Measurements from ENCODE around the gene GALNTL6. TPM values are rescaled to one million over a fixed set of nuclear protein-coding genes. Genes with fewer than 3 reads are reported as not detected.

Gene GALNTL6
- total and polyA plus RNA-seq, 2 experiments from 2014 or later: 0.38 to 0.40 TPM

DNA sequence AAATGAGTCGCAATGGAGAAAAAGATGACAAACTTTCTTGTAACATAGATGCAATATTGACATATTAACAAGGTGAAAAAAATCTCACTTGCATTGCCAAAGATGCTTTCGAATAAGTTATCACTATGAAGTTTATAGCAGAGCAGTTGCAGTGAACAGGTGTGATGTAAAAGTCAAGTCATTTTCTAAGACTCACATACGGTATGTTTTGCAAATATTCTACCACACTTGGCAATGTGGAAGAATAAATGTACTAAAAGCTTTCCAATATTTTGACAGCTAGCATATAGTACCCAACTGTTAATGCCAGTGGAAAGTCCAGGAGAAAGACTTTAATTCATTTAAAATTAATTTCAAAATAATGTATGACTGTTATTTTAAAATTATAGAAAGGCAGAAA, 76.5 kb downstream of the GALNTL6 start:
- Mint-ChIP-seq H3K4me1 (peaks cover 2% of the 10 kb centered on the region; the same call in 1 of the 3 replicates), H3K4me3 (no peak overlapping the region), H3K36me3 (ENCODE audit: low read depth) (peaks cover 4% of the 10 kb centered on the region; the same call in 1 of the 3 replicates), H3K27me3 (ENCODE audit: insufficient read depth, low read depth, poor library complexity) (no peaks in the 10 kb centered on the region), H3K9me3 (no peaks in the 10 kb centered on the region), H3K27ac (no peak overlapping the region)
- H3K4me1 ChIP-seq (ENCODE audit: insufficient read depth): no peaks in the 10 kb centered on the region
- H3K27ac ChIP-seq (ENCODE audit: low read depth): no peak overlapping the region
- H2AFZ ChIP-seq: no peak overlapping the region
- no peaks in the 10 kb centered on the region for H3K79me2 ChIP-seq (replicated peaks; ENCODE audit: insufficient read depth)
- TF ChIP-seq JUNB (IDR thresholded peaks at IDR 0.05; ENCODE audit: unreplicated experiment) (no peak), POLR2AphosphoS5 (IDR thresholded peaks at IDR 0.05; ENCODE audit: low read depth) (no peak), EZH2phosphoT487 (IDR thresholded peaks at IDR 0.05; ENCODE audit: unreplicated experiment) (no peak), STAT1 (IDR thresholded peaks at IDR 0.05; ENCODE audit: unreplicated experiment) (no peak), CREB1 (CRISPR knock-in tag; IDR thresholded peaks at IDR 0.05; ENCODE audit: low read depth) (no peak), NANOG (IDR thresholded peaks at IDR 0.05; ENCODE audit: borderline replicate concordance) (no peak), EZH2 (IDR thresholded peaks at IDR 0.05; ENCODE audit: low read depth, unreplicated experiment) (no peak), ZNF331 (CRISPR knock-in tag; IDR thresholded peaks at IDR 0.05; ENCODE audit: low read depth) (no peak), ZNF114 (CRISPR knock-in tag; IDR thresholded peaks at IDR 0.05) (no peak)
- TF ChIP-seq, protein P1, sequence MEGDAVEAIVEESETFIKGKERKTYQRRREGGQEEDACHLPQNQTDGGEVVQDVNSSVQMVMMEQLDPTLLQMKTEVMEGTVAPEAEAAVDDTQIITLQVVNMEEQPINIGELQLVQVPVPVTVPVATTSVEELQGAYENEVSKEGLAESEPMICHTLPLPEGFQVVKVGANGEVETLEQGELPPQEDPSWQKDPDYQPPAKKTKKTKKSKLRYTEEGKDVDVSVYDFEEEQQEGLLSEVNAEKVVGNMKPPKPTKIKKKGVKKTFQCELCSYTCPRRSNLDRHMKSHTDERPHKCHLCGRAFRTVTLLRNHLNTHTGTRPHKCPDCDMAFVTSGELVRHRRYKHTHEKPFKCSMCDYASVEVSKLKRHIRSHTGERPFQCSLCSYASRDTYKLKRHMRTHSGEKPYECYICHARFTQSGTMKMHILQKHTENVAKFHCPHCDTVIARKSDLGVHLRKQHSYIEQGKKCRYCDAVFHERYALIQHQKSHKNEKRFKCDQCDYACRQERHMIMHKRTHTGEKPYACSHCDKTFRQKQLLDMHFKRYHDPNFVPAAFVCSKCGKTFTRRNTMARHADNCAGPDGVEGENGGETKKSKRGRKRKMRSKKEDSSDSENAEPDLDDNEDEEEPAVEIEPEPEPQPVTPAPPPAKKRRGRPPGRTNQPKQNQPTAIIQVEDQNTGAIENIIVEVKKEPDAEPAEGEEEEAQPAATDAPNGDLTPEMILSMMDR (conservative IDR thresholded peaks at IDR 0.05; ENCODE audit: low read depth in 2 of 2): no peak
- TF ChIP-seq, protein P2, sequence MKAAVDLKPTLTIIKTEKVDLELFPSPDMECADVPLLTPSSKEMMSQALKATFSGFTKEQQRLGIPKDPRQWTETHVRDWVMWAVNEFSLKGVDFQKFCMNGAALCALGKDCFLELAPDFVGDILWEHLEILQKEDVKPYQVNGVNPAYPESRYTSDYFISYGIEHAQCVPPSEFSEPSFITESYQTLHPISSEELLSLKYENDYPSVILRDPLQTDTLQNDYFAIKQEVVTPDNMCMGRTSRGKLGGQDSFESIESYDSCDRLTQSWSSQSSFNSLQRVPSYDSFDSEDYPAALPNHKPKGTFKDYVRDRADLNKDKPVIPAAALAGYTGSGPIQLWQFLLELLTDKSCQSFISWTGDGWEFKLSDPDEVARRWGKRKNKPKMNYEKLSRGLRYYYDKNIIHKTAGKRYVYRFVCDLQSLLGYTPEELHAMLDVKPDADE (IDR thresholded peaks at IDR 0.05): no peak
- TF ChIP-seq, protein P3, sequence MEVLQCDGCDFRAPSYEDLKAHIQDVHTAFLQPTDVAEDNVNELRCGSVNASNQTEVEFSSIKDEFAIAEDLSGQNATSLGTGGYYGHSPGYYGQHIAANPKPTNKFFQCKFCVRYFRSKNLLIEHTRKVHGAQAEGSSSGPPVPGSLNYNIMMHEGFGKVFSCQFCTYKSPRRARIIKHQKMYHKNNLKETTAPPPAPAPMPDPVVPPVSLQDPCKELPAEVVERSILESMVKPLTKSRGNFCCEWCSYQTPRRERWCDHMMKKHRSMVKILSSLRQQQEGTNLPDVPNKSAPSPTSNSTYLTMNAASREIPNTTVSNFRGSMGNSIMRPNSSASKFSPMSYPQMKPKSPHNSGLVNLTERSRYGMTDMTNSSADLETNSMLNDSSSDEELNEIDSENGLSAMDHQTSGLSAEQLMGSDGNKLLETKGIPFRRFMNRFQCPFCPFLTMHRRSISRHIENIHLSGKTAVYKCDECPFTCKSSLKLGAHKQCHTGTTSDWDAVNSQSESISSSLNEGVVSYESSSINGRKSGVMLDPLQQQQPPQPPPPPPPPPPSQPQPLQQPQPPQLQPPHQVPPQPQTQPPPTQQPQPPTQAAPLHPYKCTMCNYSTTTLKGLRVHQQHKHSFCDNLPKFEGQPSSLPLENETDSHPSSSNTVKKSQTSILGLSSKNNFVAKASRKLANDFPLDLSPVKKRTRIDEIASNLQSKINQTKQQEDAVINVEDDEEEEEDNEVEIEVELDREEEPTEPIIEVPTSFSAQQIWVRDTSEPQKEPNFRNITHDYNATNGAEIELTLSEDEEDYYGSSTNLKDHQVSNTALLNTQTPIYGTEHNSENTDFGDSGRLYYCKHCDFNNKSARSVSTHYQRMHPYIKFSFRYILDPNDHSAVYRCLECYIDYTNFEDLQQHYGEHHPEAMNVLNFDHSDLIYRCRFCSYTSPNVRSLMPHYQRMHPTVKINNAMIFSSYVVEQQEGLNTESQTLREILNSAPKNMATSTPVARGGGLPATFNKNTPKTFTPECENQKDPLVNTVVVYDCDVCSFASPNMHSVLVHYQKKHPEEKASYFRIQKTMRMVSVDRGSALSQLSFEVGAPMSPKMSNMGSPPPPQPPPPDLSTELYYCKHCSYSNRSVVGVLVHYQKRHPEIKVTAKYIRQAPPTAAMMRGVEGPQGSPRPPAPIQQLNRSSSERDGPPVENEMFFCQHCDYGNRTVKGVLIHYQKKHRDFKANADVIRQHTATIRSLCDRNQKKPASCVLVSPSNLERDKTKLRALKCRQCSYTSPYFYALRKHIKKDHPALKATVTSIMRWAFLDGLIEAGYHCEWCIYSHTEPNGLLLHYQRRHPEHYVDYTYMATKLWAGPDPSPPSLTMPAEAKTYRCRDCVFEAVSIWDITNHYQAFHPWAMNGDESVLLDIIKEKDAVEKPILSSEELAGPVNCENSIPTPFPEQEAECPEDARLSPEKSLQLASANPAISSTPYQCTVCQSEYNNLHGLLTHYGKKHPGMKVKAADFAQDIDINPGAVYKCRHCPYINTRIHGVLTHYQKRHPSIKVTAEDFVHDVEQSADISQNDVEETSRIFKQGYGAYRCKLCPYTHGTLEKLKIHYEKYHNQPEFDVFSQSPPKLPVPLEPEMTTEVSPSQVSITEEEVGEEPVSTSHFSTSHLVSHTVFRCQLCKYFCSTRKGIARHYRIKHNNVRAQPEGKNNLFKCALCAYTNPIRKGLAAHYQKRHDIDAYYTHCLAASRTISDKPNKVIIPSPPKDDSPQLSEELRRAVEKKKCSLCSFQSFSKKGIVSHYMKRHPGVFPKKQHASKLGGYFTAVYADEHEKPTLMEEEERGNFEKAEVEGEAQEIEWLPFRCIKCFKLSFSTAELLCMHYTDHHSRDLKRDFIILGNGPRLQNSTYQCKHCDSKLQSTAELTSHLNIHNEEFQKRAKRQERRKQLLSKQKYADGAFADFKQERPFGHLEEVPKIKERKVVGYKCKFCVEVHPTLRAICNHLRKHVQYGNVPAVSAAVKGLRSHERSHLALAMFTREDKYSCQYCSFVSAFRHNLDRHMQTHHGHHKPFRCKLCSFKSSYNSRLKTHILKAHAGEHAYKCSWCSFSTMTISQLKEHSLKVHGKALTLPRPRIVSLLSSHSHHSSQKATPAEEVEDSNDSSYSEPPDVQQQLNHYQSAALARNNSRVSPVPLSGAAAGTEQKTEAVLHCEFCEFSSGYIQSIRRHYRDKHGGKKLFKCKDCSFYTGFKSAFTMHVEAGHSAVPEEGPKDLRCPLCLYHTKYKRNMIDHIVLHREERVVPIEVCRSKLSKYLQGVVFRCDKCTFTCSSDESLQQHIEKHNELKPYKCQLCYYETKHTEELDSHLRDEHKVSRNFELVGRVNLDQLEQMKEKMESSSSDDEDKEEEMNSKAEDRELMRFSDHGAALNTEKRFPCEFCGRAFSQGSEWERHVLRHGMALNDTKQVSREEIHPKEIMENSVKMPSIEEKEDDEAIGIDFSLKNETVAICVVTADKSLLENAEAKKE (CRISPR knock-in tag; IDR thresholded peaks at IDR 0.05): no peak
- TF ChIP-seq, protein P4, sequence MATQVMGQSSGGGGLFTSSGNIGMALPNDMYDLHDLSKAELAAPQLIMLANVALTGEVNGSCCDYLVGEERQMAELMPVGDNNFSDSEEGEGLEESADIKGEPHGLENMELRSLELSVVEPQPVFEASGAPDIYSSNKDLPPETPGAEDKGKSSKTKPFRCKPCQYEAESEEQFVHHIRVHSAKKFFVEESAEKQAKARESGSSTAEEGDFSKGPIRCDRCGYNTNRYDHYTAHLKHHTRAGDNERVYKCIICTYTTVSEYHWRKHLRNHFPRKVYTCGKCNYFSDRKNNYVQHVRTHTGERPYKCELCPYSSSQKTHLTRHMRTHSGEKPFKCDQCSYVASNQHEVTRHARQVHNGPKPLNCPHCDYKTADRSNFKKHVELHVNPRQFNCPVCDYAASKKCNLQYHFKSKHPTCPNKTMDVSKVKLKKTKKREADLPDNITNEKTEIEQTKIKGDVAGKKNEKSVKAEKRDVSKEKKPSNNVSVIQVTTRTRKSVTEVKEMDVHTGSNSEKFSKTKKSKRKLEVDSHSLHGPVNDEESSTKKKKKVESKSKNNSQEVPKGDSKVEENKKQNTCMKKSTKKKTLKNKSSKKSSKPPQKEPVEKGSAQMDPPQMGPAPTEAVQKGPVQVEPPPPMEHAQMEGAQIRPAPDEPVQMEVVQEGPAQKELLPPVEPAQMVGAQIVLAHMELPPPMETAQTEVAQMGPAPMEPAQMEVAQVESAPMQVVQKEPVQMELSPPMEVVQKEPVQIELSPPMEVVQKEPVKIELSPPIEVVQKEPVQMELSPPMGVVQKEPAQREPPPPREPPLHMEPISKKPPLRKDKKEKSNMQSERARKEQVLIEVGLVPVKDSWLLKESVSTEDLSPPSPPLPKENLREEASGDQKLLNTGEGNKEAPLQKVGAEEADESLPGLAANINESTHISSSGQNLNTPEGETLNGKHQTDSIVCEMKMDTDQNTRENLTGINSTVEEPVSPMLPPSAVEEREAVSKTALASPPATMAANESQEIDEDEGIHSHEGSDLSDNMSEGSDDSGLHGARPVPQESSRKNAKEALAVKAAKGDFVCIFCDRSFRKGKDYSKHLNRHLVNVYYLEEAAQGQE (IDR thresholded peaks at IDR 0.05; ENCODE audit: unreplicated experiment): no peak
- H3K4me3 ChIP-seq: no peak overlapping the region
- H3K9me2 ChIP-seq (ENCODE audit: insufficient read depth): no peaks in the 10 kb centered on the region
- H3K27me3 ChIP-seq (ENCODE audit: insufficient read depth): no peaks in the 10 kb centered on the region
- no peak overlapping the region for H3K4me2 ChIP-seq
- no peaks in the 10 kb centered on the region for H3K36me3 ChIP-seq (ENCODE audit: insufficient read depth)
- ATAC-seq (no peak), DNase-seq (ENCODE audit: low spot score) (no peak)
- H3F3A ChIP-seq (replicated peaks; ENCODE audit: low read depth): no peaks in the 10 kb centered on the region
- H4K20me1 ChIP-seq (replicated peaks; ENCODE audit: insufficient read depth): no peaks in the 10 kb centered on the region
